ENCODE data around the gene PIERCE2. TPM values are rescaled to one million over a fixed set of nuclear protein-coding genes. Genes with fewer than 3 reads are reported as not detected.
"Not testable (repeated sequence)": the region's sequence is repeated elsewhere in the genome, so short reads cannot be mapped to it uniquely, and the experiment has no call there.

PIERCE2 gene
- total RNA-seq, 1 donor from 2014 or later, result 1.1 TPM

- no peak for DNase-seq (ENCODE audit: low read depth, low spot score)
These were observed 13.8 kb downstream of the PIERCE2 start for GRCh38 chr15:55422089-55422488.

GRCh38 chr15:55434989-55435825 is 26.9 kb downstream of the PIERCE2 start:
- peak; percentile 37 for DNase-seq (ENCODE audit: low read depth, low spot score)

- DNase-seq (ENCODE audit: low read depth, low spot score), result not testable (repeated sequence)
These were observed 34.8 kb downstream of the PIERCE2 start for GRCh38 chr15:55443141-55443540.

- DNase-seq (ENCODE audit: low read depth, low spot score), result not testable (repeated sequence)
These were observed 37.6 kb downstream of the PIERCE2 start for GRCh38 chr15:55445936-55446335.

GRCh38 chr15:55446379-55447029 is 38.2 kb downstream of the PIERCE2 start:
- DNase-seq (ENCODE audit: low read depth, low spot score), result not testable (repeated sequence)

- DNase-seq (ENCODE audit: low read depth, low spot score), result not testable (repeated sequence)
These were observed 38.7 kb downstream of the PIERCE2 start for GRCh38 chr15:55447030-55447394.

- DNase-seq (ENCODE audit: low read depth, low spot score), result no peak
These were observed 49.2 kb downstream of the PIERCE2 start for GRCh38 chr15:55457401-55458022.

- no peak for DNase-seq (ENCODE audit: low read depth, low spot score)
These were observed 53.2 kb downstream of the PIERCE2 start for GRCh38 chr15:55461447-55461846.

GRCh38 chr15:55468321-55468720 is 60.0 kb downstream of the PIERCE2 start:
- DNase-seq (ENCODE audit: low read depth, low spot score), result no peak

Other genes starting within 250 kb of the PIERCE2 start
- gene RSL24D1, start 211.6 kb upstream of the PIERCE2 start, total RNA-seq, result 59.7 and 99.4 TPM in 2 replicates
- 10.4 and 16.8 TPM in 2 replicates for gene RAB27A, start 118.7 kb upstream of the PIERCE2 start, total RNA-seq
- gene PIGBOS1, start 89.4 kb upstream of the PIERCE2 start, total RNA-seq, result 5.8 and 6.4 TPM in 2 replicates
- gene PIGB, start 89.3 kb upstream of the PIERCE2 start, total RNA-seq, result 7.9 and 9.0 TPM in 2 replicates
- gene CCPG1, start 136 bp upstream of the PIERCE2 start, total RNA-seq, result 49.3 and 72.2 TPM in 2 replicates
- gene DNAAF4, start 99.7 kb downstream of the PIERCE2 start, total RNA-seq, result 1.1 and 1.4 TPM in 2 replicates
- gene PYGO1, start 179.8 kb downstream of the PIERCE2 start, total RNA-seq, result 0.28 and 0.59 TPM in 2 replicates

All from pulmonary artery endothelial cell (primary cell).